H1 (cell line): Measurements from ENCODE around the gene CDC123. TPM values are rescaled to one million over a fixed set of nuclear protein-coding genes. Genes with fewer than 3 reads are reported as not detected.

Source experiments
- CTCF ChIA-PET: fragments of 300-600 bp; sonication (Branson Sonifier 250); formaldehyde crosslinking; loops from one replicate; lab custom pipeline; 2021; ENCODE audit not compliant: partially characterized antibody; lab: Charles Lee
- POLR2A ChIA-PET: fragments of 300-600 bp; sonication (Branson Sonifier 250); formaldehyde crosslinking; loops from one replicate; lab custom pipeline; 2021; ENCODE audit warnings: inconsistent platforms; ENCODE audit not compliant: partially characterized antibody; lab: Charles Lee
- DNase-seq, 2 experiments: peaks; one replicate each; pipeline versions ENCODE4 v3.0.0 to v3.0.0-alpha.2; 2010 to 2022; ENCODE audit warnings: low spot score in 2 of 2, low read depth in 1 of 2, mixed read lengths in 1 of 2
- FAIRE-seq: peaks from 2 replicates; lab custom pipeline; 2011; peaks lifted over from hg19 to GRCh38; lab: Jason Lieb, UNC
- H2AFZ ChIP-seq: 2 replicates; pipeline ENCODE4 v1.8.1; 2012; ENCODE audit warnings: low read length, inconsistent platforms
- H2AK5ac ChIP-seq: 2 replicates; pipeline ENCODE4 v1.6.1; 2013; ENCODE audit warnings: low read depth, low read length
- H2BK120ac ChIP-seq: replicated peaks from 2 replicates; pipeline ENCODE3; 2013; ENCODE audit warnings: low read depth, low read length, inconsistent platforms
- H2BK12ac ChIP-seq: 2 replicates; pipeline ENCODE4 v1.6.1; 2013; ENCODE audit warnings: low read depth, low read length
- H2BK15ac ChIP-seq: 2 replicates; pipeline ENCODE4 v1.6.1; 2013; ENCODE audit warnings: low read length
- H2BK20ac ChIP-seq: 2 replicates; pipeline ENCODE4 v1.6.1; 2013; ENCODE audit warnings: low read length
- H2BK5ac ChIP-seq: 2 replicates; pipeline ENCODE4 v1.6.1; 2013; ENCODE audit warnings: low read depth, low read length
- H3K14ac ChIP-seq: 2 replicates; pipeline ENCODE4 v1.6.1; 2013; ENCODE audit warnings: inconsistent platforms; ENCODE audit not compliant: insufficient read length
- H3K18ac ChIP-seq: 2 replicates; pipeline ENCODE4 v1.6.1; 2013; ENCODE audit warnings: low read length; ENCODE audit errors: extremely low read depth
- H3K23ac ChIP-seq: 2 replicates; pipeline ENCODE4 v1.6.1; 2013; ENCODE audit warnings: inconsistent platforms; ENCODE audit not compliant: insufficient read length
- H3K23me2 ChIP-seq: 2 replicates; pipeline ENCODE4 v1.6.1; 2013; ENCODE audit warnings: low read depth, low read length
- H3K27ac ChIP-seq: 2 replicates; pipeline ENCODE4 v1.6.1; 2011; ENCODE audit warnings: low read depth, low read length, inconsistent platforms
- H3K27me3 ChIP-seq, 4 experiments: replicated peaks in 1 of 4; 1 replicate in 1 of 4; 2 replicates in 3 of 4; pipeline versions ENCODE4 v1.6.1 to v1.8.1; 2011 to 2013; ENCODE audit warnings: low read length in 3 of 4, mild to moderate bottlenecking in 3 of 4, inconsistent platforms in 2 of 4, mixed read lengths in 2 of 4, moderate library complexity in 1 of 4; ENCODE audit not compliant: control insufficient read depth in 3 of 4, insufficient read depth in 3 of 4; ENCODE audit errors: extremely low read depth in 1 of 4
- H3K36me3 ChIP-seq, 4 experiments: 2 replicates each; pipeline versions ENCODE4 v1.6.1 to v1.8.1; 2011 to 2013; ENCODE audit warnings: mild to moderate bottlenecking in 4 of 4, low read length in 3 of 4, moderate library complexity in 2 of 4, control low read depth in 1 of 4, inconsistent platforms in 1 of 4; ENCODE audit not compliant: insufficient read depth in 4 of 4, control insufficient read depth in 2 of 4
- H3K4ac ChIP-seq: replicated peaks from 2 replicates; pipeline ENCODE3; 2013; ENCODE audit warnings: low read length, low read depth, mixed read lengths, inconsistent platforms; ENCODE audit not compliant: insufficient read length
- H3K4me1 ChIP-seq, 4 experiments: replicated peaks in 1 of 4; 1 replicate in 1 of 4; 2 replicates in 3 of 4; pipeline versions ENCODE4 v1.6.1 to v1.8.1; 2011 to 2013; ENCODE audit warnings: low read length in 3 of 4, inconsistent platforms in 2 of 4, mixed read lengths in 1 of 4; ENCODE audit not compliant: insufficient read depth in 4 of 4, control insufficient read depth in 3 of 4
- H3K4me2 ChIP-seq, 2 experiments: 2 replicates each; pipeline versions ENCODE4 v1.6.1 to v1.8.1; 2011 to 2013; ENCODE audit warnings: low read depth in 2 of 2, low read length in 2 of 2, control low read depth in 1 of 2, inconsistent platforms in 1 of 2, mild to moderate bottlenecking in 1 of 2; ENCODE audit not compliant: insufficient read depth in 1 of 2
- H3K4me3 ChIP-seq, 4 experiments: fragments of 200-600, 300-600 bp in 1 of 4; sonication (generic), shearing (Covaris generic), sonication (Bioruptor Twin) in 1 of 4; 2 replicates each; pipeline versions ENCODE4 v1.5.1 to v1.8.1; 2011 to 2016; ENCODE audit warnings: low read length in 4 of 4, low read depth in 3 of 4, control low read depth in 2 of 4, inconsistent platforms in 2 of 4, mild to moderate bottlenecking in 2 of 4, mixed read lengths in 1 of 4, moderate library complexity in 1 of 4; ENCODE audit not compliant: insufficient read depth in 2 of 4; ENCODE audit errors: extremely low read depth in 1 of 4
- H3K56ac ChIP-seq: replicated peaks from 2 replicates; pipeline ENCODE3; 2013; ENCODE audit warnings: low read depth, mild to moderate bottlenecking, mixed read lengths, low read length, inconsistent platforms; ENCODE audit not compliant: insufficient read length
- H3K79me1 ChIP-seq: 2 replicates; pipeline ENCODE4 v1.6.1; 2013; ENCODE audit warnings: low read depth, low read length, control low read depth
- H3K79me2 ChIP-seq, 2 experiments: 2 replicates each; pipeline versions ENCODE4 v1.6.1 to v1.8.1; 2012 to 2013; ENCODE audit warnings: low read length in 2 of 2, mild to moderate bottlenecking in 2 of 2, inconsistent platforms in 1 of 2; ENCODE audit not compliant: insufficient read depth in 2 of 2, control insufficient read depth in 1 of 2
- H3K9ac ChIP-seq, 4 experiments: replicated peaks in 1 of 4; 1 replicate in 1 of 4; 2 replicates in 3 of 4; pipeline versions ENCODE4 v1.6.1 to v1.8.1; 2011 to 2013; ENCODE audit warnings: low read depth in 3 of 4, low read length in 3 of 4, control low read depth in 2 of 4, mild to moderate bottlenecking in 2 of 4, moderate library complexity in 2 of 4, inconsistent platforms in 1 of 4; ENCODE audit errors: extremely low read depth in 1 of 4
- H3K9me3 ChIP-seq, 2 experiments: 2 replicates each; pipeline versions ENCODE4 v1.6.1 to v1.8.1; 2012 to 2013; ENCODE audit warnings: mild to moderate bottlenecking in 2 of 2, moderate library complexity in 2 of 2, control low read depth in 1 of 2, inconsistent platforms in 1 of 2, low read depth in 1 of 2, low read length in 1 of 2, mixed read lengths in 1 of 2; ENCODE audit not compliant: insufficient read depth in 2 of 2
- H4K20me1 ChIP-seq, 2 experiments: replicated peaks in 1 of 2; 2 replicates each; pipeline versions ENCODE3 to v1.8.1; 2011 to 2013; ENCODE audit warnings: inconsistent platforms in 2 of 2, low read length in 2 of 2, mild to moderate bottlenecking in 1 of 2; ENCODE audit not compliant: insufficient read depth in 2 of 2, control insufficient read depth in 1 of 2
- H4K5ac ChIP-seq: 2 replicates; pipeline ENCODE4 v1.6.1; 2013; ENCODE audit warnings: low read length, low read depth, mixed read lengths, inconsistent platforms; ENCODE audit not compliant: insufficient read length
- H4K8ac ChIP-seq: 2 replicates; pipeline ENCODE4 v1.8.0; 2013; ENCODE audit warnings: mild to moderate bottlenecking, moderate library complexity, low read length, inconsistent platforms; ENCODE audit not compliant: insufficient read depth; ENCODE audit errors: extremely low read depth
- H4K91ac ChIP-seq: replicated peaks from 2 replicates; pipeline ENCODE3; 2013; ENCODE audit warnings: low read length, mixed read lengths, inconsistent platforms; ENCODE audit not compliant: insufficient read length
- CEBPB ChIP-seq: IDR thresholded peaks from 2 replicates; pipeline ENCODE4 v1.6.1; 2012; ENCODE audit warnings: low read depth, low read length
- KDM5A ChIP-seq: fragments of 200-600 bp; IDR thresholded peaks from 2 replicates; pipeline ENCODE4 v1.7.1; 2012; ENCODE audit warnings: mild to moderate bottlenecking, low read length, inconsistent platforms, mixed read lengths
- RAD21 ChIP-seq, 2 experiments: IDR thresholded peaks in 1 of 2; conservative IDR thresholded peaks in 1 of 2; 2 replicates each; pipeline ENCODE4 v1.6.1; 2011; ENCODE audit warnings: low read depth in 2 of 2, low read length in 2 of 2, improper control_type of control experiment in 1 of 2, inconsistent platforms in 1 of 2, mild to moderate bottlenecking in 1 of 2, moderate library complexity in 1 of 2
- TAF7 ChIP-seq: optimal IDR thresholded peaks from 2 replicates; pipeline ENCODE3; 2011; ENCODE audit warnings: low read depth, mild to moderate bottlenecking, inconsistent platforms, low read length, moderate library complexity, borderline replicate concordance
- ZNF274 ChIP-seq: IDR thresholded peaks from 2 replicates; pipeline ENCODE4 v1.7.0; 2012; ENCODE audit warnings: low read length, borderline replicate concordance; ENCODE audit errors: extremely low read depth
- WGBS, 2 experiments: shearing (Covaris generic) in 1 of 2; methylation state at CpG; one replicate each; pipeline versions ENCODE4 v1.1.6 to v1.1.7; 2013 to 2015; ENCODE audit warnings: low lambda C conversion rate in 2 of 2, mixed read lengths in 2 of 2, inconsistent platforms in 1 of 2, low coverage in 1 of 2, missing lambda C conversion rate in 1 of 2; ENCODE audit not compliant: insufficient replicate concordance in 2 of 2, insufficient coverage in 1 of 2, insufficient read length in 1 of 2; ENCODE audit errors: extremely low coverage in 1 of 2, missing lambda C conversion rate in 1 of 2; 5-methylcytosine and 5-hydroxymethylcytosine counted together
- polyA plus RNA-seq, 7 experiments: library from polyadenylated mRNA; depleted of rRNA in 3 of 7; stranded (reverse) in 5 of 7; unstranded in 2 of 7; fragments of >200 nt in 5 of 7; fragments of 200-250 nt in 2 of 7; gene quantifications; 1 replicate in 5 of 7; 2 replicates in 1 of 7; 4 replicates in 1 of 7; pipeline versions ENCODE4 v1.2.1 to v1.2.3, GENCODE V29; 2011 to 2013; ENCODE audit warnings: missing spikeins in 2 of 7, mixed read lengths in 2 of 7
- total RNA-seq: library from RNA; stranded (reverse); fragmentation: NEBNext Ultra II Directional; extraction: Animal tissue kit (Norgen Biotek cat#: 25700); gene quantifications from 2 replicates; pipeline ENCODE4 v1.2.1, GENCODE V29; 2021

Gene CDC123
- total and polyA plus RNA-seq, 2 of the 8 experiments (the other 6 are each of a cell fraction or from before 2014, with no cell fraction given), result 115 to 202 TPM

- no peak overlapping the region for H3K4ac ChIP-seq
- no peak overlapping the region for H4K5ac ChIP-seq
- no peak overlapping the region for H3K14ac ChIP-seq
- ChIA-PET POLR2A (interaction anchor here (0.6 to 1.3 kb wide), 5 partner anchors 9 to 284 kb away, joined by 3 read pairs; no protein-coding TSS in a partner anchor), CTCF (interaction anchor here (0.6 kb wide), 1 partner anchor 72 kb away, joined by 3 read pairs; no protein-coding TSS in a partner anchor)
- peaks cover 0 to 4% of the 10 kb centered on the region in 2 experiments for H4K20me1 ChIP-seq
- TF ChIP-seq TAF7 (no peak), KDM5A (no peak), RAD21 (IDR thresholded peaks at IDR 0.05 in 1 of 2, conservative IDR thresholded peaks at IDR 0.05 in 1 of 2; ENCODE audit: low read depth in 2 of 2, low read length in 2 of 2) (no peak), CEBPB (no peak), ZNF274 (no peak)
- H4K8ac ChIP-seq, result no peak overlapping the region
- peaks cover 9 to 58% of the 10 kb centered on the region in 2 experiments for H3K79me2 ChIP-seq
- FAIRE-seq (no peak), DNase-seq (no peak)
- H3K56ac ChIP-seq, result no peak overlapping the region
- no peak overlapping the region for H2BK15ac ChIP-seq
- no peak overlapping the region for H2BK20ac ChIP-seq
- H3K36me3 ChIP-seq, result peaks cover 7 to 31% (median 13%) of the 10 kb centered on the region in 4 experiments
- H3K4me3 ChIP-seq, result no peak overlapping the region
- H3K27ac ChIP-seq, result no peak overlapping the region
- no peak overlapping the region for H2AFZ ChIP-seq
- H3K4me2 ChIP-seq, result no peak overlapping the region
- H3K23ac ChIP-seq, result no peak overlapping the region
- 98% methylated on average over 10 of the region's 10 CpGs; no CpG with 5 or more reads in 1 of the 2 experiments for WGBS, 2 experiments
- H3K79me1 ChIP-seq, result peaks cover 2% of the 10 kb centered on the region; the same call in 1 of the 2 replicates
- H2BK5ac ChIP-seq, result no peak overlapping the region
- no peak overlapping the region for H2AK5ac ChIP-seq
- no peak overlapping the region for H3K18ac ChIP-seq
- no peak overlapping the region for H2BK120ac ChIP-seq
- H3K27me3 ChIP-seq, result no peaks in the 10 kb centered on the region
- H3K23me2 ChIP-seq, result no peaks in the 10 kb centered on the region
- no peak overlapping the region for H2BK12ac ChIP-seq
- H3K4me1 ChIP-seq, result peaks cover 0 to 1% (median 0%) of the 10 kb centered on the region in 4 experiments; a peak in 2 of 7 replicates
- no peak overlapping the region for H3K9ac ChIP-seq
- no peak overlapping the region for H4K91ac ChIP-seq
- no peaks in the 10 kb centered on the region for H3K9me3 ChIP-seq
These were observed 6.6 kb upstream of the CDC123 start for GRCh38 chr10:12189426-12189825.
